ENCODE measurements around the gene ZNF136. TPM values are rescaled to one million over a fixed set of nuclear protein-coding genes. Genes with fewer than 3 reads are reported as not detected.

Gene ZNF136
- polyA plus RNA-seq, 1 experiment: 4.0 TPM

- no peak for DNase-seq (ENCODE audit: low read depth, low spot score)
- no peak for TF ChIP-seq CTCF (IDR thresholded peaks at IDR 0.05; ENCODE audit: low read depth, low read length)
- ChIA-PET CTCF (no interaction called here), POLR2A (no interaction called here)
- Histone ChIP-seq H3K27ac (ENCODE audit: low read depth, low read length) (no peak overlapping the region), H3K9me3 (ENCODE audit: control insufficient read depth, insufficient read depth, low read length) (peaks cover 38% of the 10 kb centered on the region), H3K4me3 (ENCODE audit: low read depth, low read length) (no peak overlapping the region), H3K27me3 (ENCODE audit: control insufficient read depth, insufficient read depth, low read length) (no peaks in the 10 kb centered on the region)
Observed at GRCh38 chr19:12237143-12237839, 74.4 kb downstream of the ZNF136 start.

Other genes starting within 250 kb of the ZNF136 start
- gene ZNF700, start 238.0 kb upstream of the ZNF136 start, polyA plus RNA-seq (2011; rRNA removed): 6.6 and 8.4 TPM in 2 replicates
- gene ZNF763, start 198.1 kb upstream of the ZNF136 start, polyA plus RNA-seq (2011; rRNA removed): 2.1 and 3.0 TPM in 2 replicates
- 4.3 and 5.6 TPM in 2 replicates for gene ZNF433, start 127.4 kb upstream of the ZNF136 start, polyA plus RNA-seq (2011; rRNA removed)
- 0.12 and 0.15 TPM in 2 replicates for gene ZNF878, start 110.1 kb upstream of the ZNF136 start, polyA plus RNA-seq (2011; rRNA removed)
- 4.5 and 6.9 TPM in 2 replicates for gene ZNF844, start 98.4 kb upstream of the ZNF136 start, polyA plus RNA-seq (2011; rRNA removed)
- gene ZNF20, start 22.7 kb upstream of the ZNF136 start, polyA plus RNA-seq (2011; rRNA removed): 2.4 and 2.7 TPM in 2 replicates
- gene ZNF625, start 6.4 kb upstream of the ZNF136 start, polyA plus RNA-seq (2011; rRNA removed): 3.3 and 3.4 TPM in 2 replicates
- 3.9 and 4.8 TPM in 2 replicates for gene ZNF44, start 131.8 kb downstream of the ZNF136 start, polyA plus RNA-seq (2011; rRNA removed)
- gene ZNF563, start 170.5 kb downstream of the ZNF136 start, polyA plus RNA-seq (2011; rRNA removed): 1.8 and 2.3 TPM in 2 replicates
- 1.2 and 1.4 TPM in 2 replicates for gene ZNF442, start 202.6 kb downstream of the ZNF136 start, polyA plus RNA-seq (2011; rRNA removed)
- gene ZNF799, start 238.2 kb downstream of the ZNF136 start, polyA plus RNA-seq (2011; rRNA removed): 0.97 and 1.2 TPM in 2 replicates